K562 (cell line): ENCODE results near the gene E2F3. TPM values are rescaled to one million over a fixed set of nuclear protein-coding genes. Genes with fewer than 3 reads are reported as not detected.

ENCODE experiments used
- ATAC-seq: fragments of 200-7000 bp; cut with Tn5 transposase; 3 replicates; pipeline ENCODE4 v1.9.1; 2020; ENCODE audit warnings: moderate library complexity
- BruUV-seq: library from RNA; stranded (reverse); fragments of 400-500 nt; replicated peaks from 2 replicates; lab custom pipeline; 2021; lab: Mats Ljungman, UMichigan
- CTCF ChIA-PET: fragments of 300-600 bp; formaldehyde crosslinking; extraction: SDS; loops from one replicate; lab custom pipeline; 2021; ENCODE audit warnings: low intra/inter-chr PET ratio; lab: Yijun Ruan, JAX
- POLR2A ChIA-PET: fragments of 300-600, 350-650 bp; sonication (Branson Sonifier 250); formaldehyde crosslinking; extraction: SDS; loops from one replicate; lab custom pipeline; 2021; ENCODE audit warnings: antibody characterized with exemption, inconsistent platforms; lab: Yijun Ruan, JAX
- DNase-seq, 4 experiments: peaks; one replicate each; pipeline versions ENCODE4 v3.0.0 to v3.0.0-alpha.2; 2011 to 2018; ENCODE audit warnings: low spot score in 3 of 4, mixed read lengths in 3 of 4; ENCODE audit errors: extremely low read depth in 1 of 4
- FAIRE-seq: peaks from 2 replicates; lab custom pipeline; 2011; peaks lifted over from hg19 to GRCh38; lab: Jason Lieb, UNC
- H2AFZ ChIP-seq: 2 replicates; pipeline ENCODE4 v1.6.0; 2011; ENCODE audit warnings: low read depth, low read length, control low read depth, inconsistent platforms
- H3K27ac ChIP-seq: fragments of 200-600 bp; 3 replicates; pipeline ENCODE4 v1.8.0; 2011; ENCODE audit warnings: low read depth, mild to moderate bottlenecking, control low read depth, inconsistent platforms, low read length, moderate library complexity, mixed read lengths; ENCODE audit errors: extremely low read depth
- H3K27me3 ChIP-seq, 2 experiments: fragments of 300-600 bp in 1 of 2; 2 replicates in 1 of 2; 3 replicates in 1 of 2; pipeline versions ENCODE4 v1.6.0 to v1.8.0; 2011; ENCODE audit warnings: inconsistent platforms in 2 of 2, low read length in 2 of 2, mild to moderate bottlenecking in 1 of 2, mixed read lengths in 1 of 2, moderate library complexity in 1 of 2; ENCODE audit not compliant: control insufficient read depth in 2 of 2, insufficient read depth in 2 of 2
- H3K36me3 ChIP-seq: fragments of 300-600 bp; 3 replicates; pipeline ENCODE4 v1.8.0; 2011; ENCODE audit warnings: mild to moderate bottlenecking, low read length, inconsistent platforms; ENCODE audit not compliant: control insufficient read depth, insufficient read depth
- H3K4me1 ChIP-seq, 2 experiments: fragments of 200-600 bp in 1 of 2; replicated peaks in 1 of 2; 2 replicates in 1 of 2; 3 replicates in 1 of 2; pipeline versions ENCODE4 v1.5.1 to v1.8.0; 2011; ENCODE audit warnings: inconsistent platforms in 2 of 2, low read length in 2 of 2, mild to moderate bottlenecking in 1 of 2, mixed read lengths in 1 of 2, moderate library complexity in 1 of 2; ENCODE audit not compliant: control insufficient read depth in 2 of 2, insufficient read depth in 2 of 2
- H3K4me2 ChIP-seq: 2 replicates; pipeline ENCODE4 v1.6.1; 2011; ENCODE audit warnings: low read length, control low read depth, inconsistent platforms, mixed read lengths; ENCODE audit not compliant: insufficient read depth
- H3K4me3 ChIP-seq: fragments of 200-600 bp; sonication (generic), shearing (Covaris generic); 2 replicates; pipeline ENCODE4 v1.5.1; 2016; ENCODE audit warnings: control low read depth, inconsistent platforms
- H3K79me2 ChIP-seq: fragments of 200-600 bp; 3 replicates; pipeline ENCODE4 v1.8.0; 2011; ENCODE audit warnings: low read length, inconsistent platforms; ENCODE audit not compliant: control insufficient read depth, insufficient read depth
- H3K9ac ChIP-seq, 2 experiments: 2 replicates each; pipeline versions ENCODE4 v1.6.0 to v1.6.1; 2011; ENCODE audit warnings: low read depth in 2 of 2, low read length in 2 of 2, control low read depth in 1 of 2, inconsistent platforms in 1 of 2, mild to moderate bottlenecking in 1 of 2, mixed read lengths in 1 of 2; ENCODE audit not compliant: insufficient read depth in 1 of 2
- H3K9me1 ChIP-seq: one replicate; pipeline ENCODE4 v1.6.0; 2011; ENCODE audit warnings: inconsistent platforms, mild to moderate bottlenecking, low read length, moderate library complexity; ENCODE audit not compliant: control insufficient read depth, insufficient read depth
- H3K9me3 ChIP-seq: replicated peaks from 2 replicates; pipeline ENCODE4 v1.5.1; 2011; ENCODE audit warnings: low read depth, low read length, inconsistent platforms; ENCODE audit not compliant: control insufficient read depth, insufficient read depth
- H4K20me1 ChIP-seq: replicated peaks from 2 replicates; pipeline ENCODE4 v1.6.1; 2011; ENCODE audit warnings: low read length, inconsistent platforms, mixed read lengths; ENCODE audit not compliant: control insufficient read depth, insufficient read depth
- BDP1 ChIP-seq: IDR thresholded peaks from 3 replicates; pipeline ENCODE4 v1.6.1; 2011; ENCODE audit not compliant: insufficient read length, insufficient read depth
- DDX20 ChIP-seq: fragments of 450-650 bp; IDR thresholded peaks from 2 replicates; pipeline ENCODE4 v1.6.1; 2016; ENCODE audit warnings: missing genetic modification characterization, low read depth, mild to moderate bottlenecking, missing compliant biosample characterization, moderate library complexity
- ELF1 ChIP-seq: fragments of 200-800 bp; sonication (Bioruptor generic); IDR thresholded peaks from 2 replicates; pipeline ENCODE4 v1.6.1; 2016; ENCODE audit warnings: missing genetic modification characterization, missing compliant biosample characterization
- EP400 ChIP-seq: fragments of 450-650 bp; IDR thresholded peaks from 2 replicates; pipeline ENCODE4 v1.6.1; 2017; ENCODE audit warnings: antibody characterized with exemption, mild to moderate bottlenecking, moderate library complexity
- HDAC2 ChIP-seq: fragments of 450-650 bp; IDR thresholded peaks from 2 replicates; pipeline ENCODE4 v1.6.1; 2016; ENCODE audit warnings: mild to moderate bottlenecking
- KLF1 ChIP-seq: fragments of 450-650 bp; IDR thresholded peaks from 2 replicates; pipeline ENCODE4 v1.6.1; 2016; ENCODE audit warnings: missing genetic modification characterization, missing compliant biosample characterization
- NBN ChIP-seq: fragments of 450-650 bp; IDR thresholded peaks from 2 replicates; pipeline ENCODE4 v1.6.1; 2016; ENCODE audit warnings: low read depth, mild to moderate bottlenecking
- NFYB ChIP-seq: IDR thresholded peaks from 2 replicates; pipeline ENCODE4 v1.6.1; 2011; ENCODE audit warnings: mild to moderate bottlenecking, moderate library complexity; ENCODE audit not compliant: insufficient read length; ENCODE audit errors: extremely low read depth
- NR1H2 ChIP-seq: sonication (generic); formaldehyde crosslinking; IDR thresholded peaks from 2 replicates; pipeline ENCODE4 v1.4.0; 2020; ENCODE audit warnings: mild to moderate bottlenecking, missing genetic modification reagents
- NR3C1 ChIP-seq: sonication (generic); formaldehyde crosslinking; IDR thresholded peaks from 2 replicates; pipeline ENCODE4 v1.8.1; 2022; ENCODE audit warnings: missing genetic modification reagents
- PHB ChIP-seq: fragments of 250-450 bp; sonication (Bioruptor Pico); IDR thresholded peaks from 2 replicates; pipeline ENCODE4 v1.5.0; 2021
- RBM17 ChIP-seq: fragments of 200-400 bp; formaldehyde crosslinking; IDR thresholded peaks from 2 replicates; pipeline ENCODE4 v1.6.1; 2017; ENCODE audit warnings: low read depth, mild to moderate bottlenecking, low read length, borderline replicate concordance
- SAP30 ChIP-seq: fragments of 200-600 bp; sonication (generic); IDR thresholded peaks from 2 replicates; pipeline ENCODE4 v1.6.1; 2012; ENCODE audit warnings: borderline replicate concordance, low read depth, mild to moderate bottlenecking, moderate library complexity, low read length, control low read depth, inconsistent platforms; ENCODE audit not compliant: insufficient read depth, poor library complexity, severe bottlenecking
- SREBF1 ChIP-seq: fragments of 150-350 bp; IDR thresholded peaks from 2 replicates; pipeline ENCODE4 v1.6.1; 2014; ENCODE audit warnings: antibody characterized with exemption, low read depth, low read length, borderline replicate concordance
- ZC3H4 ChIP-seq: sonication (generic); formaldehyde crosslinking; IDR thresholded peaks from 2 replicates; pipeline ENCODE4 v1.9.0; 2021; ENCODE audit warnings: missing genetic modification reagents, borderline replicate concordance
- ZC3H8 ChIP-seq: fragments of 450-650 bp; IDR thresholded peaks from 2 replicates; pipeline ENCODE4 v1.6.1; 2017
- ZHX1 ChIP-seq: fragments of 150-350 bp; conservative IDR thresholded peaks from 2 replicates; pipeline ENCODE4 v1.6.1; 2014; ENCODE audit warnings: low read length
- ZNF133 ChIP-seq: fragments of 250-450 bp; sonication (Bioruptor Pico); IDR thresholded peaks from 2 replicates; pipeline ENCODE4 v1.4.0; 2020; ENCODE audit warnings: mild to moderate bottlenecking
- WGBS: fragments of 100-300 bp; shearing (Covaris generic); methylation state at CpG from one replicate; pipeline ENCODE4 v1.1.6; 2016; ENCODE audit warnings: low coverage, mixed read lengths; ENCODE audit not compliant: insufficient coverage; ENCODE audit errors: missing lambda C conversion rate; 5-methylcytosine and 5-hydroxymethylcytosine counted together
- in situ Hi-C: fragments of 300-500 bp; cut with MboI; formaldehyde crosslinking; loops from 4 replicates; pipeline ENCODE4 v1.15.0; 2018; ENCODE audit warnings: inconsistent platforms, mixed read lengths
- intact Hi-C: fragments of 100-400 bp; cut with micrococcal nuclease; formaldehyde crosslinking; loops from 2 replicates; pipeline ENCODE4 v1.14.2; 2022
- polyA plus RNA-seq, 8 experiments: library from polyadenylated mRNA; depleted of rRNA in 4 of 8; stranded (reverse) in 5 of 8; unstranded in 3 of 8; fragments of >200 nt; fragmentation: Nextera tagmentation in 2 of 8; fragmentation: Illumina TruSeq in 1 of 8; extraction: Ambion mirVana in 2 of 8; extraction: Trizol in 1 of 8; gene quantifications; 2 replicates each; pipeline versions ENCODE4 v1.2.1 to v1.2.3, GENCODE V29; 2011 to 2014; ENCODE audit warnings: inconsistent platforms in 1 of 8, missing spikeins in 1 of 8
- total RNA-seq, 7 experiments: library from RNA; depleted of rRNA in 6 of 7; stranded (reverse); fragments of >200 nt in 6 of 7; fragmentation: Illumina TruSeq in 2 of 7; extraction: Trizol in 2 of 7; gene quantifications; 2 replicates each; pipeline versions ENCODE4 v1.2.1 to v1.2.3, GENCODE V29; 2011 to 2021; ENCODE audit warnings: low replicate concordance in 1 of 7

The E2F3 gene
- total and polyA plus RNA-seq, 9 of the 15 experiments (the other 6 are each of a cell fraction or from before 2014, with no cell fraction given), result 11.1 to 44.7 (median 27.2) TPM

DNA sequence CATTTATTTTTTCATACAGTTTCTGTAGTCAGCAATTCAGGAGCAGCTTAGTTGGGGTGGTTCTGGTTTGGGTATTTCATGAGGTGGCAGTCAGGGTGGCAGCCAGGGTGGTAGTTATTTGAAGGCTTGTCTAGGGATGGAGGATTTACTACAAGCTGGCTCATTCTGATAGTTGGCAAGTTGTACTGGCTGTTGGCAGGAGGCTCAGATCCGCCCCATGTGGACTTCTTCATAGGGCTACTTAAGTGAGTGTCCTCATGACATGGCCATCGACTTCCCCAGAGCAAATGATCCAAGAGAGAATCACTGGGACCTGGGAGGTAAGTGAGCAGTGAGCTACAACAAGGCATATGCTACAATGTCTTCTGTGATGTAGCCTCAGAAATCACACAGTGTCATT is 110.2 kb downstream of the E2F3 start:
- H3K27ac ChIP-seq, result no peak overlapping the region
- H3K79me2 ChIP-seq, result no peaks in the 10 kb centered on the region
- H3K27me3 ChIP-seq, result no peaks in the 10 kb centered on the region
- H3K9me3 ChIP-seq, result no peaks in the 10 kb centered on the region
- BruUV-seq, result no TSS peak
- 29% methylated on average over 2 of the region's 2 CpGs for WGBS
- intact Hi-C loops, result no loop called here
- no peak overlapping the region for H3K4me3 ChIP-seq
- no peaks in the 10 kb centered on the region for H3K9me1 ChIP-seq
- no peak overlapping the region for H3K4me2 ChIP-seq
- no peak overlapping the region for H3K9ac ChIP-seq
- H2AFZ ChIP-seq, result no peak overlapping the region
- no peak for ATAC-seq
- TF ChIP-seq SREBF1, result no peak
- TF ChIP-seq DDX20, result no peak
- no peak for TF ChIP-seq RBM17
- no peak for TF ChIP-seq NBN
- TF ChIP-seq HDAC2, result no peak
- no peak for TF ChIP-seq NFYB
- no peak for TF ChIP-seq NR3C1 (CRISPR knock-in tag)
- no peak for TF ChIP-seq SAP30
- TF ChIP-seq EP400, result no peak
- TF ChIP-seq NR1H2 (CRISPR knock-in tag), result no peak
- no peak for TF ChIP-seq ELF1 (tag)
- no peak for TF ChIP-seq KLF1 (tag)
- no peak for TF ChIP-seq ZC3H8
- no peak for TF ChIP-seq ZC3H4 (CRISPR knock-in tag)
- no peak for TF ChIP-seq ZHX1
- TF ChIP-seq PHB, result no peak
- no peak for TF ChIP-seq BDP1
- TF ChIP-seq ZNF133 (CRISPR knock-in tag), result no peak
- POLR2A ChIA-PET, result interaction anchor here (1.3 to 1.4 kb wide), 2 partner anchors 11 to 108 kb away, joined by 4 read pairs; no protein-coding TSS in a partner anchor
- CTCF ChIA-PET, result no interaction called here
- no peak for DNase-seq
- in situ Hi-C loops, result no loop called here
- peaks cover 7 to 15% of the 10 kb centered on the region in 2 experiments; a peak in 3 of 5 replicates for H3K4me1 ChIP-seq
- FAIRE-seq, result no peak
- no peaks in the 10 kb centered on the region for H4K20me1 ChIP-seq
- no peaks in the 10 kb centered on the region for H3K36me3 ChIP-seq
